Ramos (cell line): ENCODE data around the gene EHF.
"Not testable (repeated sequence)": the region's sequence is repeated elsewhere in the genome, so short reads cannot be mapped to it uniquely, and the experiment has no call there.

ENCODE experiments used
- in situ Hi-C: fragments of 300-500 bp; cut with MboI; formaldehyde crosslinking; loops from one replicate; pipeline ENCODE4 v1.14.3; 2022; ENCODE audit warnings: low sequenced_read_pairs; ENCODE audit not compliant: unreplicated experiment

The EHF gene

GRCh38 chr11:34656062-34656720 lies 35.3 kb downstream of the EHF start:
- in situ Hi-C loops = no loop called here

DNA sequence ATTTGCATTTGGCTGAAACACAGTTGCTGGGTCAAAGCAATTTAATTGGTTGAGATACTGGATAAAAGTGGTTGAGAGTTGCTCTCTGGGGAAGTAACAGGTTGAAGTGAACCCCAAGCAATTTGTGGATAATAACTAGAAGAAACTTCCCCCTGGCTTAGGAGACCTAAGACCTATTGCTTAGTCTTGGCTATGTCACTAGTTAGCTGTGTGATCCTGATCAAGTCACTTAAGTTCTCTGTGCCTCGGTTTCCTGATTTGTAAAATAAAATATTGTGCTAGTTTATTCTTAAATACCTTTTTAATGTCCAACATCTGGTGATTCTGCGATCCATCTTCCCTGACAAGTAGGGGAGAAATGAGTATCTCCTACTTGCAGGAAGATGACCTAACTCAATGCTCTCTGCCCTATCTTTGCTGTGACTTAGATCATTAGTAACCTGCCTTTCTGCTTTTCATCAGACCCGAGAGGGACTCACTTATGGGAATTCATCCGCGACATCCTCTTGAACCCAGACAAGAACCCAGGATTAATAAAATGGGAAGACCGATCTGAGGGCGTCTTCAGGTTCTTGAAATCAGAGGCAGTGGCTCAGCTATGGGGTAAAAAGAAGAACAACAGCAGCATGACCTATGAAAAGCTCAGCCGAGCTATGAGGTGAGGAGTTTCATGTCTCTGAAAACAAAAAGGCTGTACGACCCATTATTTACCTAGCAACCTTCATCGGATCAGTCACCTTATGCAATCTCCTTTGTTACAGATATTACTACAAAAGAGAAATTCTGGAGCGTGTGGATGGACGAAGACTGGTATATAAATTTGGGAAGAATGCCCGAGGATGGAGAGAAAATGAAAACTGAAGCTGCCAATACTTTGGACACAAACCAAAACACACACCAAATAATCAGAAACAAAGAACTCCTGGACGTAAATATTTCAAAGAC lies 37.5 kb downstream of the EHF start:
- in situ Hi-C loops = no loop called here

- in situ Hi-C loops = no loop called here
Observed at GRCh38 chr11:34659096-34659733, 38.3 kb downstream of the EHF start.

GRCh38 chr11:34665077-34665835 lies 44.4 kb downstream of the EHF start:
- in situ Hi-C loops = no loop called here

DNA sequence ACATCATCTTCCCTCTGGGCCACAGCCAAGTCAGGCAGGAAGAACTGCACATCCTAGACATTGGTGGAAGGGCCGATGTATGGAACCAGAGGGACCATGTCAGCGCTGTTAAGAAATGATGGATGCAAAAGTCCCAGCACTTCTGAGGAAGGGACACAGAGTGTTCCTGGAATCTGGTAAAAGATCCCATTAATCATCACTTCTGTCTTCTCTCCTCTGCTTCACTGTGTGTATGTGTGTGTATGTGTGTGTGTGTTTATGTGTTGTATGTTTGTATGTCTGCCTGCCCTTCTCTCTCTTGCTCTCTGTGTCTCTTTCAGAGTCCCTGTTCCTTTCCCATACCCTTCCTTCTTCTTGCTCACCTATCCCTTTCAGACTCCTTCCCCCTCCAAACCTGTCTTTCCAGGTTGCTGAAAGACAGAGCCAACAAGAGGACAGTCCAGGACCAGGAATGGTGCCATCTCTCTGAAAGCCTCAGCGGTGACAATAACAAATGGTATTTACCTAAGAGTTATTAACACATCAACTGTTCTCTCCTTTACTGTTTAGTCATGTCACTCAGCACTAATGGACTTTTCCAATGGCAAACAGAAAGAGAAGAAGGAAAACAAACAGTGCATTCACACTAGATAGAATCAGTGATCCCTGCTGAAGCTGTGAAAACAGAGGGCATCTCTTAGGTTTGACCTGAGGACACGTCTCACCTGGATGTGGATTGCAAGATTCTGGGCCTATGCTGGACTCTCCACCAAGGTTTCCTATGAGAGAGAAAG lies 47.1 kb downstream of the EHF start:
- in situ Hi-C loops = no loop called here

- in situ Hi-C loops = no loop called here
Observed at GRCh38 chr11:34668583-34669053, 47.7 kb downstream of the EHF start.

- in situ Hi-C loops = no loop called here
Observed at GRCh38 chr11:34669458-34669857, 48.6 kb downstream of the EHF start.

GRCh38 chr11:34671117-34671516 lies 50.2 kb downstream of the EHF start:
- in situ Hi-C loops = no loop called here

GRCh38 chr11:34671946-34672345 lies 51.1 kb downstream of the EHF start:
- in situ Hi-C loops = no loop called here

DNA sequence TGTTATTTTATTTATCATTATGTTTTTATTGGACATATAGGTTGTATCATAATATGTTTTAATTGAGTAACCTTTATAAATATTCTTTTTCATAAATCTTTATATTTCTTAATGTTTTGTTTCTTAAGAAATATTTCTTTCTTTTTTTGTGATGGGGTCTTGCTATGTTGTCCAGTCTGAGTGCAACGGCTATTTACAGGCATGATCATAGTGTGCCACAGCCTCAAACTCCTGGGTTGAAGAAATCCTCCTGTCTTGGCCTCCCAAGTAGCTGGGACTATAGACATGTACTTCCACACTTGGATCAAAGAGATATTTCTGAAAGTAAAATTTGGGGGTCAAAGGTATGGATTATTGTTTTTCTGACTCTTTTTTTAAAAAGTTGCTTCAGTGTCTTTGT lies 53.1 kb downstream of the EHF start:
- in situ Hi-C loops = no loop called here

- in situ Hi-C loops = no loop called here
Observed at GRCh38 chr11:34676227-34676626, 55.3 kb downstream of the EHF start.

GRCh38 chr11:34679681-34680080 lies 58.8 kb downstream of the EHF start:
- in situ Hi-C loops = no loop called here

GRCh38 chr11:34680206-34680605 lies 59.3 kb downstream of the EHF start:
- in situ Hi-C loops = no loop called here

DNA sequence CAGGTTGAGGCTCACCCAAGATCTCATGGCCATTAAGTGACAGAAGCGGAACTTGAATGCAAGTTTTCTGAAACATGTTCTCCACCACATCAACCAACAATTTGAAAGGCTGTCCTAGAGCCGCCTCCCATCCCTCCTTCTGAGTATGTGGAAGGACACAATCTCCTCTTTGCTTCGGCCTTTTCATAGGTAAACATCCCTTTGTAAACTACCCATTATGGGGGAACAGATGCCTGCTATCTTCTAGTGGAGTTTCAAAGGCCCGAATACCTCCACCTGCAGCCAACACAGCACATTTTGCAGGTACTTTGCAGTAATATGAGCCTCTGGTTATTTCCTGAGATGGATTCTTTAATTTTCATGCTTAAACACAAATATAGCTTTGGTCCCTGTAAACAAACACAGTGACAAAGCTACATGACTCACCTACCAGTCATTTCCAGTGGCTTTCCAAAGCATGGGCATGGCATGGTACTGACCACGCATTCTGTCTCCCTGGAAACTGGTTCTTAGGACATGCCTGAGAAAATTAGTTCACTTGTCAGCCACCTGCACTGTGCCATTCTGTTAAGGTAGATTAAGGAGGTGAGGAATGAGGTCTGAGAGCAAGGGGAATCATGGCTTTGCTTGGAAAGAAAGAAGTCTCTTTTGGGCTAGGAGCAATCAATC lies 60.2 kb downstream of the EHF start:
- in situ Hi-C loops = no loop called here

- in situ Hi-C loops = no loop called here
Observed at GRCh38 chr11:34682825-34683224, 61.9 kb downstream of the EHF start.

- in situ Hi-C loops = no loop called here
Observed at GRCh38 chr11:34683396-34683795, 62.5 kb downstream of the EHF start.

- in situ Hi-C loops = no loop called here
Observed at GRCh38 chr11:34685864-34686263, 65.0 kb downstream of the EHF start.

- in situ Hi-C loops = not testable (repeated sequence)
Observed at GRCh38 chr11:34692299-34692698, 71.4 kb downstream of the EHF start.

DNA sequence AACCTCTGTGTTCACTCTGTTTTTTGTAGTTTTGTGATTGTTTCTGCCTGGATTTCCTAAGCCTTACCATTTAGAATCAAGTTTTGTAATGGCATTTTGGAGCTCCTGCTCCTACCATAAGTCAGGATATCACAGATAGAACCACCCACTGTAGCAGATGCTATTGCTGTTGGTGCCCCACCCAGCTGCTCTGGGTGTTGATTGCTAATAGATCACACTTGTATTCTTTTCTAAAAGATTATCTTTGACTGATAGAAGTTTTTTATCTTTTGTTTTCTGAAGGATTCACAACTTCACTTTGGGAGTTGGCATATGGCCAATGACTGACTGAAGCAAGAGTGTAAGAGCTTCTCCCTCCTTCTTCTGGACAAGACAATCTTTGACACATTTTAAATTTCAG lies 76.0 kb downstream of the EHF start:
- in situ Hi-C loops = no loop called here
